Neural progenitor cell (in vitro differentiated cells): ENCODE data around the gene NFATC1. TPM values are rescaled to one million over a fixed set of nuclear protein-coding genes. Genes with fewer than 3 reads are reported as not detected.

Experiments
- DNase-seq: peaks from one replicate; pipeline ENCODE4 v3.0.0-alpha.2; 2016; ENCODE audit warnings: low spot score
- H2AFZ ChIP-seq: fragments of 200-600 bp; sonication (generic); replicated peaks from 2 replicates; pipeline ENCODE4 v1.6.1; 2016; ENCODE audit warnings: antibody characterized with exemption
- H3F3A ChIP-seq: fragments of 200-600 bp; sonication (generic); 2 replicates; pipeline ENCODE4 v1.6.1; 2016; ENCODE audit warnings: antibody characterized with exemption, low read depth
- H3K27ac ChIP-seq: fragments of 200-600 bp; sonication (generic); 2 replicates; pipeline ENCODE4 v1.5.1; 2016; ENCODE audit warnings: mild to moderate bottlenecking
- H3K27me3 ChIP-seq: fragments of 200-600 bp; sonication (generic); 2 replicates; pipeline ENCODE4 v1.6.1; 2016; ENCODE audit warnings: mild to moderate bottlenecking, moderate library complexity
- H3K36me3 ChIP-seq: fragments of 200-600 bp; sonication (generic); 2 replicates; pipeline ENCODE4 v1.5.1; 2016
- H3K4me1 ChIP-seq: fragments of 200-600 bp; sonication (generic); 2 replicates; pipeline ENCODE4 v1.6.1; 2016; ENCODE audit warnings: mixed run types
- H3K4me2 ChIP-seq: fragments of 200-600 bp; sonication (generic); 2 replicates; pipeline ENCODE4 v1.6.1; 2016
- H3K4me3 ChIP-seq: fragments of 200-600 bp; sonication (generic); 2 replicates; pipeline ENCODE4 v1.5.1; 2016
- H3K79me2 ChIP-seq: fragments of 200-600 bp; sonication (generic); 2 replicates; pipeline ENCODE4 v1.6.1; 2016; ENCODE audit warnings: low read depth
- H3K9ac ChIP-seq: fragments of 200-600 bp; sonication (generic); 2 replicates; pipeline ENCODE4 v1.6.1; 2016
- H3K9me3 ChIP-seq: fragments of 200-600 bp; sonication (generic); 2 replicates; pipeline ENCODE4 v1.5.1; 2016; ENCODE audit warnings: low read depth
- H4K20me1 ChIP-seq: fragments of 200-600 bp; sonication (generic); 2 replicates; pipeline ENCODE4 v1.6.1; 2016; ENCODE audit warnings: low read depth
- H3K27ac Mint-ChIP-seq: 3 replicates; pipeline ENCODE4 v1.8.0; 2021; ENCODE audit warnings: mixed read lengths
- H3K27me3 Mint-ChIP-seq: 2 replicates; pipeline ENCODE4 v1.8.0; 2022; ENCODE audit warnings: low read depth, mild to moderate bottlenecking, inconsistent platforms, moderate library complexity, mixed read lengths; ENCODE audit not compliant: insufficient read depth
- H3K36me3 Mint-ChIP-seq: 3 replicates; pipeline ENCODE4 v1.8.0; 2021; ENCODE audit warnings: mixed read lengths
- H3K4me1 Mint-ChIP-seq: 3 replicates; pipeline ENCODE4 v1.8.0; 2021; ENCODE audit warnings: mixed read lengths
- H3K4me3 Mint-ChIP-seq: 3 replicates; pipeline ENCODE4 v1.8.0; 2021; ENCODE audit warnings: mild to moderate bottlenecking, moderate library complexity, mixed read lengths
- H3K9me3 Mint-ChIP-seq: 3 replicates; pipeline ENCODE4 v1.8.0; 2020; ENCODE audit warnings: mixed read lengths
- EZH2 ChIP-seq: fragments of 200-600 bp; sonication (generic); IDR thresholded peaks from 2 replicates; pipeline ENCODE4 v1.6.1; 2017; ENCODE audit warnings: antibody characterized with exemption, mild to moderate bottlenecking, moderate library complexity
- EZH2phosphoT487 ChIP-seq: fragments of 200-600 bp; sonication (generic); IDR thresholded peaks from 2 replicates; pipeline ENCODE4 v1.6.1; 2017; ENCODE audit warnings: antibody characterized with exemption
- total RNA-seq: library from RNA; depleted of rRNA; stranded (reverse); fragments of >200 nt; gene quantifications from 2 replicates; pipeline ENCODE4 v1.2.3, GENCODE V29; 2015; ENCODE audit warnings: low replicate concordance
- TF ChIP-seq, protein P1 (sequence below): fragments of 200-600 bp; sonication (generic); IDR thresholded peaks from 2 replicates; pipeline ENCODE4 v1.5.1; 2017; ENCODE audit warnings: antibody characterized with exemption, mild to moderate bottlenecking

NFATC1 gene
- total RNA-seq, 1 donor from 2014 or later, result 2.3 TPM

DNA sequence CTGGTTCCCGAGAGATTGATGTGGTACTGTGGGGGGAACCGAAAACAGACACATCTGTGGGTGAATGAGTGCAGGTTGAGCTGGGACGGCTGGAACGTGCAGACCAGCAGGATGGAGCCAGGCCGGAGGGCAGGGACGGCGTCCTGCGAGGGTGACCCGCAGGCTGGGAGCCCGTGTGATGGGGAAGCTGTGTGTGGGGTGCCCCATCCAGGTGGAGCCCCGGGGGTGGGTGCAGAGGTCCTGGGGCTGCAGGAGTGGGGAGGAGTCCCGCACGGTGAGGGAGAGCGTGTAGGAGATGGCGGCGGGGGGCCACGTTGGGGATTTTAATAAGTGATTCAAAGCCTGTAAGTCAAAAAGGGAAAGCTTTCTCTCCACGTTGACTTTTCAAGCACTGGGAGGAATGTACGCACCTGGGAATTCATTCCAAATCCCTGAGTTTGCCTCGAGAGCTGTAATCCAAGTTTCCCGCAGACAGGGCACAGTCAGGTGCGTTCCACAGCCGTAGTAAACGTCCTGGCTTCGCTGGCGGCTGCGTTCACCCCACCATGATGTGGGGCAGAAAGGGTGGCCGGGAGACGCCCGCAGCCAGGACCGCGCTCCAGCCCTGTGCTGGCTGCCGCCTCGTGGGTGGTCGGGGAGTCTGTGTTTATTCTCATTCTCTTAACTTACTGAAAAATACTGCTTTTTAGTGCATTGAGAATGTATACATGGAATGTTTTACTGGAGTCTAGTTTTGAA, 54.0 kb downstream of the NFATC1 start:
- H4K20me1 ChIP-seq, result no peaks in the 10 kb centered on the region
- H3K4me3 Mint-ChIP-seq, result no peak overlapping the region
- no peak overlapping the region for H3K9ac ChIP-seq
- no peak overlapping the region for H3K4me2 ChIP-seq
- no peak overlapping the region for H3K27ac ChIP-seq
- no peaks in the 10 kb centered on the region for H3K79me2 ChIP-seq
- H3K36me3 Mint-ChIP-seq, result no peaks in the 10 kb centered on the region
- no peaks in the 10 kb centered on the region for H3K27me3 Mint-ChIP-seq
- no peaks in the 10 kb centered on the region for H3K27me3 ChIP-seq
- peaks cover 17% of the 10 kb centered on the region for H3K4me1 Mint-ChIP-seq
- H3K27ac Mint-ChIP-seq, result peak overlapping the region; percentile 93
- H3K4me1 ChIP-seq, result no peaks in the 10 kb centered on the region
- no peak overlapping the region for H3K4me3 ChIP-seq
- DNase-seq, result no peak
- no peak overlapping the region for H2AFZ ChIP-seq
- H3K9me3 Mint-ChIP-seq, result no peaks in the 10 kb centered on the region
- H3K36me3 ChIP-seq, result no peaks in the 10 kb centered on the region
- TF ChIP-seq EZH2, result no peak
- no peak for TF ChIP-seq EZH2phosphoT487
- TF ChIP-seq, protein P1, sequence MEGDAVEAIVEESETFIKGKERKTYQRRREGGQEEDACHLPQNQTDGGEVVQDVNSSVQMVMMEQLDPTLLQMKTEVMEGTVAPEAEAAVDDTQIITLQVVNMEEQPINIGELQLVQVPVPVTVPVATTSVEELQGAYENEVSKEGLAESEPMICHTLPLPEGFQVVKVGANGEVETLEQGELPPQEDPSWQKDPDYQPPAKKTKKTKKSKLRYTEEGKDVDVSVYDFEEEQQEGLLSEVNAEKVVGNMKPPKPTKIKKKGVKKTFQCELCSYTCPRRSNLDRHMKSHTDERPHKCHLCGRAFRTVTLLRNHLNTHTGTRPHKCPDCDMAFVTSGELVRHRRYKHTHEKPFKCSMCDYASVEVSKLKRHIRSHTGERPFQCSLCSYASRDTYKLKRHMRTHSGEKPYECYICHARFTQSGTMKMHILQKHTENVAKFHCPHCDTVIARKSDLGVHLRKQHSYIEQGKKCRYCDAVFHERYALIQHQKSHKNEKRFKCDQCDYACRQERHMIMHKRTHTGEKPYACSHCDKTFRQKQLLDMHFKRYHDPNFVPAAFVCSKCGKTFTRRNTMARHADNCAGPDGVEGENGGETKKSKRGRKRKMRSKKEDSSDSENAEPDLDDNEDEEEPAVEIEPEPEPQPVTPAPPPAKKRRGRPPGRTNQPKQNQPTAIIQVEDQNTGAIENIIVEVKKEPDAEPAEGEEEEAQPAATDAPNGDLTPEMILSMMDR, result no peak
- H3K9me3 ChIP-seq, result no peaks in the 10 kb centered on the region
- H3F3A ChIP-seq, result no peaks in the 10 kb centered on the region

DNA sequence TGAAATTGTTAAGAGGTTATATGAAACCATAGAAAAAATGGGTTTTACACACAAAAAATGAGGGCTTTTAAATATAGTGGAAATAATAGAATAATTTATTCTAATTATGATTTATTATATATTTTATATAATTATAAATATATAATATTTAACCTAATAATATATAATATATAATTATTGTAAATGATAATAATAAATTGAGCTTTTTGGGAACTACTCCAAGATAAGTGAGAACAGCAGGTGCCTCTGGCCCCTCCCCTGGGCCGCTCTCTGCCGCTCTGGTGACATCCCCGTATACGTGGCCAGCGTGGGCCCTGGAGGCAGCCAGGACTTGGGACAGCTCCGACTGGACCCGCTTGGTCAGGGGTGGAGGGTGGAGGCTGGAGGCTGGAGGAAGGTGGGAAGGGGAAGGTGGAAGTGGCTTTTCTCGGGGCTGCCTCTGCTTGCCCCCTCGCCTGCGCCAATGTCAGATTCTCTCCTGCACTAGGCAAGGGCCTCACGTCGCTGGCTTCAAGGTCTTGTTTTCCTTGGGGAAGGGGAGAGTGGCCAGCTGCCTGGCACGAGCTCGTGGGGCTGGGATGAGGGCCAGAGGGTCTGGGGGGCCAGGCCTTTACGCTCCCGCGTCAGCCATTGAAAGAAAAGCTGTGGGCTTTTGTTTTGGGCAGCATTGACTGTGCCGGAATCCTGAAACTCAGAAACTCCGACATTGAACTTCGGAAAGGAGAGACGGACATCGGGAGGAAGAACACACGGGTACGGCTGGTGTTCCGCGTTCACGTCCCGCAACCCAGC, 54.8 kb downstream of the NFATC1 start:
- Histone ChIP-seq H2AFZ (no peak overlapping the region), H3K9ac (no peak overlapping the region), H3K4me3 (no peak overlapping the region), H3K79me2 (no peaks in the 10 kb centered on the region), H3K27ac (no peak overlapping the region), H3K4me1 (no peaks in the 10 kb centered on the region), H3K36me3 (no peaks in the 10 kb centered on the region), H3K4me2 (no peak overlapping the region), H3F3A (no peaks in the 10 kb centered on the region), H3K27me3 (no peaks in the 10 kb centered on the region), H4K20me1 (no peaks in the 10 kb centered on the region), H3K9me3 (no peaks in the 10 kb centered on the region)
- no peaks in the 10 kb centered on the region for H3K36me3 Mint-ChIP-seq
- TF ChIP-seq EZH2phosphoT487 (no peak), EZH2 (no peak)
- TF ChIP-seq, protein P1, result no peak
- no peaks in the 10 kb centered on the region for H3K27me3 Mint-ChIP-seq
- no peak overlapping the region for H3K27ac Mint-ChIP-seq
- no peaks in the 10 kb centered on the region for H3K9me3 Mint-ChIP-seq
- peaks cover 15% of the 10 kb centered on the region for H3K4me1 Mint-ChIP-seq
- no peak overlapping the region for H3K4me3 Mint-ChIP-seq
- no peak for DNase-seq

DNA sequence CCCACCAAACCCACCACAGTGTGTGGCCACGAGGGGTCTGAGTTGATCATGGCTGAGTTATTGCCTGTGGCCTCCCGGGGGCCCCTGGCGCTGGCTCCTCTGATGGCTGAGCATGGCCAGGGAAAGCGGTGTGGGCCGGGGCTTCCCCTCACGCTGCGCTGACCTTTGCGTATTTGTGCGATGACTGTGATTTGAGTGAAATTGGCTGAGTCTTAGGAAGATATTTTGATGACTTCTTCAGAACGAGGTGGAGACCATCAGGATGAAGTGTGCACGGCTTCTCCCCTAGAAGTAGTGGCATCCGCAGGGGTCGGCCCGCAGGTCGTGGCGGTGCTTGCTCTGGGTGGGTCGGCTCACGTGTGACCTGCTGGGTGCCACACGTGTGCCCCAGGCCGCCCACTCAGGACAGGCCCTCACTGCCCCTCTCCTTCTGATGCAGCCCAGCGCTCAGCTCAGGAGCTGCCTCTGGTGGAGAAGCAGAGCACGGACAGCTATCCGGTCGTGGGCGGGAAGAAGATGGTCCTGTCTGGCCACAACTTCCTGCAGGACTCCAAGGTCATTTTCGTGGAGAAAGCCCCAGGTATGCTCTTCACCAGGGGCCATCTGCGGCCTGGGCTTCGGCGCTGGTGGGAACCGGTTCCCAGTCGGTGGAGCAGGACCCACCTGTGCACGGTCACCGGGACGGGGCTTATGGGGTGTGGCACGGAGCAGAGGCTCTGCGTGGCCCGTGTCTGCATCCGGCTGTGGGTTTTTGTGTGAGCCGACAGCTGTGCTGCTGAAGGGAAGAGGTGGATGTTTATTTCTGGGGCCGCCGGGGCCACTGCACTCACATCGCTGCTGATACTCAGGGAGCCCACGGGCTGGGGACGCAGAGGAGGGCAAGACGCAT, 55.8 kb downstream of the NFATC1 start:
- no peaks in the 10 kb centered on the region for H3K36me3 ChIP-seq
- no peak overlapping the region for H3K9ac ChIP-seq
- H3K4me1 ChIP-seq, result no peaks in the 10 kb centered on the region
- H3K4me2 ChIP-seq, result no peak overlapping the region
- no peaks in the 10 kb centered on the region for H3K79me2 ChIP-seq
- H3F3A ChIP-seq, result no peaks in the 10 kb centered on the region
- no peak overlapping the region for H3K4me3 Mint-ChIP-seq
- DNase-seq, result no peak
- no peak for TF ChIP-seq EZH2phosphoT487
- TF ChIP-seq, protein P1, result no peak
- no peak for TF ChIP-seq EZH2
- no peaks in the 10 kb centered on the region for H3K27me3 ChIP-seq
- no peak overlapping the region for H3K27ac Mint-ChIP-seq
- H3K4me3 ChIP-seq, result no peak overlapping the region
- H3K9me3 ChIP-seq, result no peaks in the 10 kb centered on the region
- no peaks in the 10 kb centered on the region for H3K9me3 Mint-ChIP-seq
- H2AFZ ChIP-seq, result no peak overlapping the region
- no peaks in the 10 kb centered on the region for H4K20me1 ChIP-seq
- no peaks in the 10 kb centered on the region for H3K36me3 Mint-ChIP-seq
- no peak overlapping the region for H3K27ac ChIP-seq
- H3K27me3 Mint-ChIP-seq, result no peaks in the 10 kb centered on the region
- H3K4me1 Mint-ChIP-seq, result peaks cover 7% of the 10 kb centered on the region
